CD4-positive, alpha-beta T cell (primary cell): ENCODE data around the gene UNC50. TPM values are rescaled to one million over a fixed set of nuclear protein-coding genes. Genes with fewer than 3 reads are reported as not detected.
A peak's percentile ranks its signal among the peaks of the same experiment; 100 is the strongest.

Experiments used
- ATAC-seq: fragments of 200-7000 bp; cut with Tn5 transposase; one replicate; pipeline ENCODE4 v1.10.0; 2022; ENCODE audit warnings: mild to moderate bottlenecking; ENCODE audit not compliant: poor library complexity
- CTCF ChIA-PET: fragments of 350-600 bp; sonication (Branson Sonifier 250); formaldehyde crosslinking; loops from one replicate; lab custom pipeline; 2021; ENCODE audit warnings: antibody characterized with exemption, inconsistent platforms; lab: Charles Lee
- POLR2A ChIA-PET: fragments of 350-600 bp; sonication (Branson Sonifier 250); formaldehyde crosslinking; loops from one replicate; lab custom pipeline; 2021; ENCODE audit warnings: antibody characterized with exemption, inconsistent platforms; lab: Charles Lee
- DNase-seq, 14 experiments: peaks; one replicate each; pipeline ENCODE4 v3.0.0-alpha.2; 2013 to 2020; ENCODE audit warnings: mixed read lengths in 2 of 14
- H3K27ac ChIP-seq, 2 donors: one replicate each; pipeline versions ENCODE4 v1.5.1 to v1.7.0; 2013; ENCODE audit warnings: low read length in 2 of 2, low read depth in 1 of 2, mild to moderate bottlenecking in 1 of 2
- H3K27me3 ChIP-seq, 2 experiments: 1 replicate in 1 of 2; 2 replicates in 1 of 2; pipeline versions ENCODE4 v1.6.1 to v1.7.0; 2013; ENCODE audit warnings: low read length in 2 of 2, control low read depth in 1 of 2, mild to moderate bottlenecking in 1 of 2, moderate library complexity in 1 of 2; ENCODE audit not compliant: insufficient read depth in 2 of 2, control insufficient read depth in 1 of 2
- H3K36me3 ChIP-seq: one replicate; pipeline ENCODE4 v1.6.1; 2013; ENCODE audit warnings: low read length, control low read depth; ENCODE audit not compliant: insufficient read depth
- H3K4me1 ChIP-seq: one replicate; pipeline ENCODE4 v1.6.1; 2013; ENCODE audit warnings: low read length, control low read depth; ENCODE audit not compliant: insufficient read depth
- H3K4me3 ChIP-seq: one replicate; pipeline ENCODE4 v1.5.1; 2013; ENCODE audit warnings: mild to moderate bottlenecking, low read length, moderate library complexity
- H3K9me3 ChIP-seq, 2 experiments: 1 replicate in 1 of 2; 2 replicates in 1 of 2; pipeline versions ENCODE4 v1.6.1 to v1.7.0; 2013; ENCODE audit warnings: low read length in 2 of 2, mild to moderate bottlenecking in 2 of 2, control low read depth in 1 of 2, moderate library complexity in 1 of 2; ENCODE audit not compliant: control insufficient read depth in 1 of 2, insufficient read depth in 1 of 2
- H3K27ac Mint-ChIP-seq: one replicate; pipeline ENCODE4 v1.8.0; 2020; ENCODE audit warnings: mixed read lengths
- H3K27me3 Mint-ChIP-seq: one replicate; pipeline ENCODE4 v1.8.0; 2021; ENCODE audit warnings: mixed read lengths
- H3K36me3 Mint-ChIP-seq: one replicate; pipeline ENCODE4 v1.8.0; 2021; ENCODE audit warnings: low read depth, mixed read lengths
- H3K4me1 Mint-ChIP-seq: one replicate; pipeline ENCODE4 v1.8.0; 2021; ENCODE audit warnings: low read depth, mixed read lengths
- H3K4me3 Mint-ChIP-seq: one replicate; pipeline ENCODE4 v1.8.0; 2020; ENCODE audit warnings: mild to moderate bottlenecking, mixed read lengths
- H3K9me3 Mint-ChIP-seq: one replicate; pipeline ENCODE4 v1.8.0; 2020; ENCODE audit warnings: mixed read lengths
- intact Hi-C, 2 experiments: fragments of 100-400 bp; cut with DNase I in 1 of 2; cut with micrococcal nuclease in 1 of 2; formaldehyde crosslinking; loops; one replicate each; pipeline versions ENCODE4 v1.15.1 to v1.9.0; 2023 to 2025; cut with DNase I, micrococcal nuclease
- total RNA-seq, 174 experiments: library from RNA in 2 of 174; stranded (reverse) in 2 of 174; gene quantifications; one replicate each; pipeline ENCODE4 v1.2.3 and lab custom pipeline; 2021 to 2026
- TF ChIP-seq, protein P1 (sequence below): fragments of 200-600 bp; IDR thresholded peaks from one replicate; pipeline ENCODE4 v1.8.0; 2022; ENCODE audit warnings: antibody characterized with exemption, mild to moderate bottlenecking

UNC50 gene
- total RNA-seq, 2 experiments from 2014 or later = 17.1 to 17.5 TPM

DNA sequence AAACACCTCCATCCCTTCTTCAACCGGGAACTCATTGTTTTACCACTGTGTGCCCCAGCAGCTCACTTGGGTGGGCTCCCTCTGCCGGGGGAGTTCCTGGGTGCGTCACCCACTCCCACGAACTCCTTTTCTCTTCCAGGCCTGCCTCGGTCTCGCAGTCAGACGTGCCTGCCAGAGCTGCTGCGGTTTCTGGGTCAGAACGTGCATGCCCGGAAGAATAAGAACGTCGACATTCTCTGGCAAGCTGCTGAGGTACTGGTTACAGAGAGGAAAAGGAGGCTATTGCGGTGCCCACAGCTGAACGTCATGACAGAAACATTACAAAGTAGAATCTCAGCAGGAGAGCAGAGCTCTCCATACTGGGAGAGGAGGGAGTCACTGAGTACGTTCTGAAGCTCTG lies 35.7 kb upstream of the UNC50 start:
- no peak overlapping the region for H3K4me3 ChIP-seq
- CTCF ChIA-PET = no interaction called here
- Mint-ChIP-seq H3K4me1 (no peaks in the 10 kb centered on the region), H3K36me3 (peaks cover 94% of the 10 kb centered on the region), H3K27me3 (no peaks in the 10 kb centered on the region), H3K9me3 (no peaks in the 10 kb centered on the region), H3K27ac (no peak overlapping the region), H3K4me3 (no peak overlapping the region)
- POLR2A ChIA-PET = no interaction called here
- DNase-seq = no peak
- no peaks in the 10 kb centered on the region for H3K9me3 ChIP-seq
- H3K4me1 ChIP-seq = no peaks in the 10 kb centered on the region
- H3K27ac ChIP-seq = no peak overlapping the region
- H3K36me3 ChIP-seq = peaks cover 99% of the 10 kb centered on the region
- intact Hi-C loops = no loop called here
- no peak for ATAC-seq
- no peaks in the 10 kb centered on the region for H3K27me3 ChIP-seq
- TF ChIP-seq, protein P1, sequence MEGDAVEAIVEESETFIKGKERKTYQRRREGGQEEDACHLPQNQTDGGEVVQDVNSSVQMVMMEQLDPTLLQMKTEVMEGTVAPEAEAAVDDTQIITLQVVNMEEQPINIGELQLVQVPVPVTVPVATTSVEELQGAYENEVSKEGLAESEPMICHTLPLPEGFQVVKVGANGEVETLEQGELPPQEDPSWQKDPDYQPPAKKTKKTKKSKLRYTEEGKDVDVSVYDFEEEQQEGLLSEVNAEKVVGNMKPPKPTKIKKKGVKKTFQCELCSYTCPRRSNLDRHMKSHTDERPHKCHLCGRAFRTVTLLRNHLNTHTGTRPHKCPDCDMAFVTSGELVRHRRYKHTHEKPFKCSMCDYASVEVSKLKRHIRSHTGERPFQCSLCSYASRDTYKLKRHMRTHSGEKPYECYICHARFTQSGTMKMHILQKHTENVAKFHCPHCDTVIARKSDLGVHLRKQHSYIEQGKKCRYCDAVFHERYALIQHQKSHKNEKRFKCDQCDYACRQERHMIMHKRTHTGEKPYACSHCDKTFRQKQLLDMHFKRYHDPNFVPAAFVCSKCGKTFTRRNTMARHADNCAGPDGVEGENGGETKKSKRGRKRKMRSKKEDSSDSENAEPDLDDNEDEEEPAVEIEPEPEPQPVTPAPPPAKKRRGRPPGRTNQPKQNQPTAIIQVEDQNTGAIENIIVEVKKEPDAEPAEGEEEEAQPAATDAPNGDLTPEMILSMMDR = no peak

DNA sequence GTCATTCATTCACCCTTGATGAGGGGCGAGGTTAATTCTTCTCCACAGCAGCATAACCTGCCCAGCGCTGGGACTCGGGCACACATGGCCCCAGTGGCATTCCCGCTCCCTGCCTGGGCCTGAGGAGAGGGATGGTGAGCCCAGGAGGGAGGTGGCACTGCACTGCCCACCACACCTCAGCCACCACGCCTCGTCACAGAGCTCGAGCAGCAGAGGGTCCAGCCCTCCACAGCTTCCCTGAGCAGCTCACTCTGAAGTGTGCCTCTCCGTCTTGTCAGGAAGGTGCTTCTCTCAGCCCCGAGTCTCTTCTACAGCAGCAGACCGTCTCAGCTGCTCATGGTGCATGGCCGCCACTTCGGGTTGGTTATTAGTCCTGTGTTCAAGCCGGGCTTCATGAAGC lies 35.0 kb upstream of the UNC50 start:
- no peaks in the 10 kb centered on the region for H3K9me3 Mint-ChIP-seq
- peaks cover 97% of the 10 kb centered on the region for H3K36me3 Mint-ChIP-seq
- no peak overlapping the region for H3K27ac ChIP-seq
- peaks cover 99% of the 10 kb centered on the region for H3K36me3 ChIP-seq
- no peak overlapping the region for H3K4me3 Mint-ChIP-seq
- H3K4me3 ChIP-seq = no peak overlapping the region
- no peaks in the 10 kb centered on the region for H3K27me3 Mint-ChIP-seq
- ATAC-seq (no peak), DNase-seq (no peak)
- POLR2A ChIA-PET = no interaction called here
- H3K9me3 ChIP-seq = no peaks in the 10 kb centered on the region
- H3K4me1 ChIP-seq = no peaks in the 10 kb centered on the region
- H3K27ac Mint-ChIP-seq = peak overlapping the region; percentile 42
- CTCF ChIA-PET = no interaction called here
- no peaks in the 10 kb centered on the region for H3K27me3 ChIP-seq
- TF ChIP-seq, protein P1 = no peak
- no peaks in the 10 kb centered on the region for H3K4me1 Mint-ChIP-seq
- intact Hi-C loops = no loop called here

DNA sequence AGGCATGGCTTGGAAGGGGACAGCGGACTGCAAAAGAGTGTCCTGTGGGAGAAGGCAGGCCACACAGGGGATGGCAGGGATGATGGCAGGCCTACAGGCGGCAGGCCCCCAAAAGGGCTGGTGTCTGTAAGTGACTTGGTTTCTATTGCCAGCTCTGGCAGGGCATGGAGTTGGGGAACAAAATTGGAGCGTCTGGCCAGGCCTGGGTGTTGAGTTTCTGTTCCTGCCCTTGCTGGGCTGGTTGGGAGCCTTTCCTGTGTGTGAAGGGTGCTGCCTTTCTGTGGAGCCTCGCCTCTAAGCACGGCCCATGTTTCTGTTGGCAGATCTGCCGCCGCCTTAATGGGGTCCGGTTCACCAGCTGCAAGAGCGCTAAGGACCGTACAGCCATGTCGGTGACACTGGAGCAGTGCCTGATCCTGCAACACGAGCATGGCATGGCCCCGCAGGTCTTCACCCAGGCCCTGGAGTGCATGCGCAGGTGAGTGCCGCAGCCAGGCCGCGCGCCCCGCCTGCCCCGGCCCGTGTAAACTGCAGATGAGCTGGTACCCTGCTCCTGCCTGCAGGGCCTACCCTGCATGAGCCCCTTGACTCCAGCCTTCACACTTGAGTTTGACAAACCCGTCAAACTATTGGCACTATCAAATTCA lies 31.6 kb upstream of the UNC50 start:
- Mint-ChIP-seq H3K27ac (no peak overlapping the region), H3K4me3 (no peak overlapping the region), H3K27me3 (no peaks in the 10 kb centered on the region), H3K4me1 (no peaks in the 10 kb centered on the region), H3K36me3 (peaks cover 93% of the 10 kb centered on the region), H3K9me3 (no peaks in the 10 kb centered on the region)
- Histone ChIP-seq H3K4me3 (no peak overlapping the region), H3K27ac (no peak overlapping the region), H3K9me3 (no peaks in the 10 kb centered on the region), H3K4me1 (no peaks in the 10 kb centered on the region), H3K27me3 (no peaks in the 10 kb centered on the region), H3K36me3 (peaks cover 97% of the 10 kb centered on the region)
- ATAC-seq = no peak
- no peak for DNase-seq
- ChIA-PET POLR2A (no interaction called here), CTCF (no interaction called here)
- TF ChIP-seq, protein P1 = no peak
- intact Hi-C loops = no loop called here
